HepG2 (cell line): ENCODE measurements around the gene PRRT1. TPM values are rescaled to one million over a fixed set of nuclear protein-coding genes. Genes with fewer than 3 reads are reported as not detected.
A peak's percentile ranks its signal among the peaks of the same experiment; 100 is the strongest.

Experiments
- ATAC-seq: fragments of 200-7000 bp; cut with Tn5 transposase; 3 replicates; pipeline ENCODE4 v1.9.1; 2020; ENCODE audit warnings: mild to moderate bottlenecking, moderate library complexity
- BruUV-seq: library from RNA; stranded (reverse); fragments of 400-500 nt; replicated peaks from 2 replicates; lab custom pipeline; 2021; lab: Mats Ljungman, UMichigan
- CTCF ChIA-PET: fragments of 300-600 bp; formaldehyde crosslinking; extraction: SDS; loops from one replicate; lab custom pipeline; 2021; ENCODE audit warnings: low total read pairs, inconsistent platforms, low intra/inter-chr PET ratio; lab: Yijun Ruan, JAX
- POLR2A ChIA-PET: fragments of 350-600 bp; sonication (Branson Sonifier 250); formaldehyde crosslinking; loops from one replicate; lab custom pipeline; 2020; ENCODE audit warnings: antibody characterized with exemption, inconsistent platforms; lab: Yijun Ruan, JAX
- DNase-seq: peaks from one replicate; pipeline ENCODE4 v3.0.0-alpha.2; 2015; ENCODE audit warnings: low spot score
- FAIRE-seq: peaks from 3 replicates; lab custom pipeline; 2011; peaks lifted over from hg19 to GRCh38; lab: Jason Lieb, UNC
- H2AFZ ChIP-seq: one replicate; pipeline ENCODE4 v1.6.1; 2011; ENCODE audit warnings: low read length, inconsistent platforms
- H3K27ac ChIP-seq: fragments of 300-600 bp; 3 replicates; pipeline ENCODE4 v1.8.0; 2011; ENCODE audit warnings: mixed run types, mild to moderate bottlenecking, mixed read lengths, low read length, inconsistent platforms; ENCODE audit not compliant: insufficient read depth; ENCODE audit errors: extremely low read length
- H3K27me3 ChIP-seq, 2 experiments: fragments of 200-600 bp in 1 of 2; 2 replicates in 1 of 2; 3 replicates in 1 of 2; pipeline versions ENCODE4 v1.6.0 to v1.8.0; 2011; ENCODE audit warnings: low read length in 2 of 2, mild to moderate bottlenecking in 2 of 2, moderate library complexity in 2 of 2, inconsistent platforms in 1 of 2; ENCODE audit not compliant: insufficient read depth in 2 of 2, control insufficient read depth in 1 of 2
- H3K36me3 ChIP-seq, 2 experiments: fragments of 200-600 bp in 1 of 2; replicated peaks in 1 of 2; 2 replicates in 1 of 2; 3 replicates in 1 of 2; pipeline versions ENCODE4 v1.5.1 to v1.8.0; 2011; ENCODE audit warnings: low read length in 2 of 2, inconsistent platforms in 1 of 2; ENCODE audit not compliant: insufficient read depth in 2 of 2, control insufficient read depth in 1 of 2
- H3K4me1 ChIP-seq: 2 replicates; pipeline ENCODE4 v1.5.1; 2012; ENCODE audit warnings: low read length, inconsistent platforms; ENCODE audit not compliant: insufficient read depth
- H3K4me2 ChIP-seq: 2 replicates; pipeline ENCODE4 v1.6.0; 2011; ENCODE audit warnings: low read depth, low read length, inconsistent platforms
- H3K4me3 ChIP-seq, 3 experiments: fragments of 200-600 bp in 1 of 3; sonication (generic), shearing (Covaris generic) in 1 of 3; replicated peaks in 1 of 3; 2 replicates each; pipeline ENCODE4 v1.5.1; 2011 to 2016; ENCODE audit warnings: low read length in 3 of 3, inconsistent platforms in 2 of 3, low read depth in 2 of 3, mild to moderate bottlenecking in 2 of 3, control low read depth in 1 of 3, mixed read lengths in 1 of 3; ENCODE audit not compliant: insufficient read depth in 1 of 3
- H3K79me2 ChIP-seq: one replicate; pipeline ENCODE4 v1.6.1; 2011; ENCODE audit warnings: low read length, inconsistent platforms; ENCODE audit not compliant: insufficient read depth
- H3K9ac ChIP-seq: 2 replicates; pipeline ENCODE4 v1.6.0; 2011; ENCODE audit warnings: mild to moderate bottlenecking, low read depth, low read length, inconsistent platforms; ENCODE audit not compliant: insufficient read depth
- H3K9me3 ChIP-seq: 2 replicates; pipeline ENCODE4 v1.5.1; 2012; ENCODE audit warnings: mild to moderate bottlenecking, low read length
- H4K20me1 ChIP-seq: 2 replicates; pipeline ENCODE4 v1.6.0; 2011; ENCODE audit warnings: inconsistent platforms, mild to moderate bottlenecking, low read length, moderate library complexity; ENCODE audit not compliant: insufficient read depth
- NFYB ChIP-seq: sonication (generic); formaldehyde crosslinking; IDR thresholded peaks from 2 replicates; pipeline ENCODE4 v1.4.0; 2020; ENCODE audit warnings: missing genetic modification reagents
- SIN3B ChIP-seq: fragments of 150-350 bp; IDR thresholded peaks from 2 replicates; pipeline ENCODE4 v1.6.1; 2014; ENCODE audit warnings: low read length
- SP4 ChIP-seq: sonication (generic); formaldehyde crosslinking; IDR thresholded peaks from 2 replicates; pipeline ENCODE4 v1.8.1; 2023; ENCODE audit warnings: mild to moderate bottlenecking, missing genetic modification reagents
- SSRP1 ChIP-seq: IDR thresholded peaks from 2 replicates; pipeline ENCODE4 v1.6.1; 2016; ENCODE audit warnings: control low read depth
- ZNF160 ChIP-seq: sonication (generic); formaldehyde crosslinking; IDR thresholded peaks from 2 replicates; pipeline ENCODE4 v1.8.0; 2022; ENCODE audit warnings: mild to moderate bottlenecking, inconsistent platforms, missing genetic modification reagents
- ZNF205 ChIP-seq: IDR thresholded peaks from 2 replicates; pipeline ENCODE4 v1.6.1; 2018; ENCODE audit warnings: missing biosample characterization, missing genetic modification reagents
- ZNF263 ChIP-seq: sonication (generic); formaldehyde crosslinking; IDR thresholded peaks from 2 replicates; pipeline ENCODE4 v1.4.0; 2020; ENCODE audit warnings: missing genetic modification reagents
- WGBS: methylation state at CpG from one replicate; pipeline ENCODE4 v1.1.6; 2017; ENCODE audit warnings: low lambda C conversion rate; 5-methylcytosine and 5-hydroxymethylcytosine counted together
- in situ Hi-C: cut with HindIII; loops from 2 replicates; pipeline ENCODE4 v1.10.0; 2017; ENCODE audit warnings: low pct_unique_long_range_greater_than_20kb; ENCODE audit not compliant: extremely low pct_ligation_motif_present
- intact Hi-C: fragments of 100-400 bp; cut with micrococcal nuclease; formaldehyde crosslinking; loops from one replicate; pipeline ENCODE4 v1.10.0; 2022; ENCODE audit not compliant: unreplicated experiment
- polyA plus RNA-seq, 8 experiments: library from polyadenylated mRNA; depleted of rRNA in 3 of 8; stranded (reverse) in 7 of 8; unstranded in 1 of 8; fragments of >200 nt; fragmentation: Illumina TruSeq in 4 of 8; extraction: Trizol in 4 of 8; gene quantifications; 2 replicates each; pipeline versions ENCODE4 v1.2.1 to v1.2.3, GENCODE V29; 2011 to 2016; ENCODE audit warnings: low read depth in 4 of 8, missing spikeins in 1 of 8, mixed read lengths in 1 of 8; ENCODE audit not compliant: insufficient read depth in 1 of 8
- total RNA-seq, 5 experiments: library from RNA; depleted of rRNA; stranded (reverse); fragments of >200 nt; fragmentation: Illumina TruSeq; extraction: Trizol; gene quantifications; 2 replicates each; pipeline ENCODE4 v1.2.3, GENCODE V29; 2016; ENCODE audit warnings: low read depth in 1 of 5
- TF ChIP-seq, protein P1 (sequence below): sonication (generic); formaldehyde crosslinking; IDR thresholded peaks from 2 replicates; pipeline ENCODE4 v1.5.1; 2020; ENCODE audit warnings: mild to moderate bottlenecking, moderate library complexity, missing genetic modification reagents
- TF ChIP-seq, protein P2 (sequence below): sonication (generic); formaldehyde crosslinking; IDR thresholded peaks from 2 replicates; pipeline ENCODE4 v1.4.0; 2020; ENCODE audit warnings: missing genetic modification reagents
- TF ChIP-seq, protein P3 (sequence below): sonication (generic); formaldehyde crosslinking; IDR thresholded peaks from 2 replicates; pipeline ENCODE4 v1.8.1; 2023; ENCODE audit warnings: mild to moderate bottlenecking, moderate library complexity, missing genetic modification reagents
- TF ChIP-seq, protein P4 (sequence below): sonication (generic); formaldehyde crosslinking; IDR thresholded peaks from 2 replicates; pipeline ENCODE4 v1.8.1; 2022; ENCODE audit warnings: low read depth, mild to moderate bottlenecking, missing genetic modification reagents
- TF ChIP-seq, protein P5 (sequence below): sonication (generic); formaldehyde crosslinking; IDR thresholded peaks from 2 replicates; pipeline ENCODE4 v1.4.0; 2020; ENCODE audit warnings: mild to moderate bottlenecking, missing genetic modification reagents

PRRT1 gene
- total and polyA plus RNA-seq, 2 of the 13 experiments (the other 11 are each of a cell fraction or from before 2014, with no cell fraction given) = 0.64 to 1.4 TPM

DNA sequence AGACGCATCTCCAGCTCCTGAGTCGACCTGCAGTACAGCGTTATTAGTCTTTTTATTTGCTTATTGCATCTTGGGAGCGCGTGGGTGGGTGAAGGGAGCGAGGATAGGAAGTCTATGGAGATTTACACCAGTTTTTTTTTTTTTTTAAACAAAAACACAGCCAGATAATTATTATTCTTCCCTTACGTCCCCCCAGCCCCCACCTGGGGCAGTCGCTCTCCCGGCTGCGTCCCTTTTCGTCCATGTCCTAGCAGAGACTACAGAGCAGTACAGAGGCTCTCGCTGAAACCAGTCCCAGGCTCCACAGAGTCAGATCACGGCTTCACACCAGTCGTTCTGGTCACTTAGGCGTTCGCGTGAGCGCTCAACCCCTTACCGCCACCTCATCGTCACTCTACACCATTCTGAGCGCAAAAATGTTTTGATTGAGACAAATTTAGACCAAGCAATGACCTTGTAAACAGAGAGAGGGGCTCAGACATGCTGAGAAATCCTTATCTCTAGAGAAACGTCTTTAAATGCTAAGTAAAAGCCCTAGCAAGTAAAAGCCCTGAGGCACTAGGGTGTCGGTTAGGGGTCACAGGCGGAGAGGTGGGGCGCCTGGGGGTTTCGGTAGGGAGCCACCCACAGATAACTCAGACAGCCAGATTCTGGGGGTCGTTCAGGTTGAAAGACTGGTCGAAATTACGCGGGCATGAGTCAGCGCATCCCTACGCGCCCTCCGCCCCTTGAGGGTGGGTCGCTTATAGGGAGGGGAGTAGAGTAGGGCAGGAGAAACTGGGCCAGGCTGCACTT is 1.2 kb upstream of the PRRT1 start:
- peak overlapping the region; percentile 91 for H3K9ac ChIP-seq
- DNase-seq = peak; percentile 48
- TF ChIP-seq, protein P1, sequence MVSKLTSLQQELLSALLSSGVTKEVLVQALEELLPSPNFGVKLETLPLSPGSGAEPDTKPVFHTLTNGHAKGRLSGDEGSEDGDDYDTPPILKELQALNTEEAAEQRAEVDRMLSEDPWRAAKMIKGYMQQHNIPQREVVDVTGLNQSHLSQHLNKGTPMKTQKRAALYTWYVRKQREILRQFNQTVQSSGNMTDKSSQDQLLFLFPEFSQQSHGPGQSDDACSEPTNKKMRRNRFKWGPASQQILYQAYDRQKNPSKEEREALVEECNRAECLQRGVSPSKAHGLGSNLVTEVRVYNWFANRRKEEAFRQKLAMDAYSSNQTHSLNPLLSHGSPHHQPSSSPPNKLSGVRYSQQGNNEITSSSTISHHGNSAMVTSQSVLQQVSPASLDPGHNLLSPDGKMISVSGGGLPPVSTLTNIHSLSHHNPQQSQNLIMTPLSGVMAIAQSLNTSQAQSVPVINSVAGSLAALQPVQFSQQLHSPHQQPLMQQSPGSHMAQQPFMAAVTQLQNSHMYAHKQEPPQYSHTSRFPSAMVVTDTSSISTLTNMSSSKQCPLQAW = peak; percentile 33
- peak; percentile 56; the same call in 1 of the 2 replicates for TF ChIP-seq ZNF205 (CRISPR knock-in tag)
- TF ChIP-seq ZNF160 = 0 out of 2 replicates have a peak, but pooled peaks have one; percentile 2
- TF ChIP-seq, protein P2, sequence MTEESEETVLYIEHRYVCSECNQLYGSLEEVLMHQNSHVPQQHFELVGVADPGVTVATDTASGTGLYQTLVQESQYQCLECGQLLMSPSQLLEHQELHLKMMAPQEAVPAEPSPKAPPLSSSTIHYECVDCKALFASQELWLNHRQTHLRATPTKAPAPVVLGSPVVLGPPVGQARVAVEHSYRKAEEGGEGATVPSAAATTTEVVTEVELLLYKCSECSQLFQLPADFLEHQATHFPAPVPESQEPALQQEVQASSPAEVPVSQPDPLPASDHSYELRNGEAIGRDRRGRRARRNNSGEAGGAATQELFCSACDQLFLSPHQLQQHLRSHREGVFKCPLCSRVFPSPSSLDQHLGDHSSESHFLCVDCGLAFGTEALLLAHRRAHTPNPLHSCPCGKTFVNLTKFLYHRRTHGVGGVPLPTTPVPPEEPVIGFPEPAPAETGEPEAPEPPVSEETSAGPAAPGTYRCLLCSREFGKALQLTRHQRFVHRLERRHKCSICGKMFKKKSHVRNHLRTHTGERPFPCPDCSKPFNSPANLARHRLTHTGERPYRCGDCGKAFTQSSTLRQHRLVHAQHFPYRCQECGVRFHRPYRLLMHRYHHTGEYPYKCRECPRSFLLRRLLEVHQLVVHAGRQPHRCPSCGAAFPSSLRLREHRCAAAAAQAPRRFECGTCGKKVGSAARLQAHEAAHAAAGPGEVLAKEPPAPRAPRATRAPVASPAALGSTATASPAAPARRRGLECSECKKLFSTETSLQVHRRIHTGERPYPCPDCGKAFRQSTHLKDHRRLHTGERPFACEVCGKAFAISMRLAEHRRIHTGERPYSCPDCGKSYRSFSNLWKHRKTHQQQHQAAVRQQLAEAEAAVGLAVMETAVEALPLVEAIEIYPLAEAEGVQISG (CRISPR knock-in tag) = no peak
- TF ChIP-seq, protein P3, sequence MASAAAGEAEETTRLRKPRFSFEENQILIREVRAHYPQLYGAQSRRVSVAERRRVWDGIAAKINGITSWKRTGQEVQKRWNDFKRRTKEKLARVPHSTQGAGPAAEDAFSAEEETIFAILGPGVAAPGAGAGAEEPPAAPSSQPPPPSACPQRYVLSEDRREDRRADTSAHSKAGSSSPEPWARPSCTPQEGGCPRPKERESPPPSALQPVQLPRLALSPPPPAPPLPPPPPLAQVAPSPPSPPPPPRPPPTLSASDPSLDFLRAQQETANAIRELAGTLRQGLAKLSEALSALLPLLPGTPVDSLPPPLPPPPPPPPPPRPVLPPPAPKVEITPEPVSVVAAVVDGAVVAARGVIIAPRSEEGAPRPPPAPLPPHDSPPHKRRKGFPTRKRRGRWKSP (CRISPR knock-in tag) = no peak
- TF ChIP-seq NFYB (CRISPR knock-in tag) = 0 out of 2 replicates have a peak, but pooled peaks have one; percentile 1
- TF ChIP-seq, protein P4, sequence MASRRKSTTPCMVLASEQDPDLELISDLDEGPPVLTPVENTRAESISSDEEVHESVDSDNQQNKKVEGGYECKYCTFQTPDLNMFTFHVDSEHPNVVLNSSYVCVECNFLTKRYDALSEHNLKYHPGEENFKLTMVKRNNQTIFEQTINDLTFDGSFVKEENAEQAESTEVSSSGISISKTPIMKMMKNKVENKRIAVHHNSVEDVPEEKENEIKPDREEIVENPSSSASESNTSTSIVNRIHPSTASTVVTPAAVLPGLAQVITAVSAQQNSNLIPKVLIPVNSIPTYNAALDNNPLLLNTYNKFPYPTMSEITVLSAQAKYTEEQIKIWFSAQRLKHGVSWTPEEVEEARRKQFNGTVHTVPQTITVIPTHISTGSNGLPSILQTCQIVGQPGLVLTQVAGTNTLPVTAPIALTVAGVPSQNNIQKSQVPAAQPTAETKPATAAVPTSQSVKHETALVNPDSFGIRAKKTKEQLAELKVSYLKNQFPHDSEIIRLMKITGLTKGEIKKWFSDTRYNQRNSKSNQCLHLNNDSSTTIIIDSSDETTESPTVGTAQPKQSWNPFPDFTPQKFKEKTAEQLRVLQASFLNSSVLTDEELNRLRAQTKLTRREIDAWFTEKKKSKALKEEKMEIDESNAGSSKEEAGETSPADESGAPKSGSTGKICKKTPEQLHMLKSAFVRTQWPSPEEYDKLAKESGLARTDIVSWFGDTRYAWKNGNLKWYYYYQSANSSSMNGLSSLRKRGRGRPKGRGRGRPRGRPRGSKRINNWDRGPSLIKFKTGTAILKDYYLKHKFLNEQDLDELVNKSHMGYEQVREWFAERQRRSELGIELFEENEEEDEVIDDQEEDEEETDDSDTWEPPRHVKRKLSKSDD (CRISPR knock-in tag) = no peak
- TF ChIP-seq SSRP1 (CRISPR knock-in tag) = no peak
- TF ChIP-seq, protein P5, sequence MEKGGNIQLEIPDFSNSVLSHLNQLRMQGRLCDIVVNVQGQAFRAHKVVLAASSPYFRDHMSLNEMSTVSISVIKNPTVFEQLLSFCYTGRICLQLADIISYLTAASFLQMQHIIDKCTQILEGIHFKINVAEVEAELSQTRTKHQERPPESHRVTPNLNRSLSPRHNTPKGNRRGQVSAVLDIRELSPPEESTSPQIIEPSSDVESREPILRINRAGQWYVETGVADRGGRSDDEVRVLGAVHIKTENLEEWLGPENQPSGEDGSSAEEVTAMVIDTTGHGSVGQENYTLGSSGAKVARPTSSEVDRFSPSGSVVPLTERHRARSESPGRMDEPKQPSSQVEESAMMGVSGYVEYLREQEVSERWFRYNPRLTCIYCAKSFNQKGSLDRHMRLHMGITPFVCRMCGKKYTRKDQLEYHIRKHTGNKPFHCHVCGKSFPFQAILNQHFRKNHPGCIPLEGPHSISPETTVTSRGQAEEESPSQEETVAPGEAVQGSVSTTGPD = 0 out of 2 replicates have a peak, but pooled peaks have one; percentile 12
- TF ChIP-seq SP4 (CRISPR knock-in tag) = no peak
- TF ChIP-seq ZNF263 = no peak
- no peak for TF ChIP-seq SIN3B

More for the DNA sequence above, 1.2 kb upstream of the PRRT1 start:
- WGBS = 36% methylated on average over 35 of the region's 35 CpGs
- Histone ChIP-seq H3K27ac (peak overlapping the region; percentile 88), H3K4me2 (peak overlapping the region; percentile 94), H3K36me3 (peaks cover 13 to 24% of the 10 kb centered on the region in 2 experiments), H3K4me1 (peaks cover 28% of the 10 kb centered on the region), H3K79me2 (peaks cover 17% of the 10 kb centered on the region), H4K20me1 (no peaks in the 10 kb centered on the region), H3K9me3 (no peaks in the 10 kb centered on the region), H3K27me3 (no peaks in the 10 kb centered on the region; a peak in 1 of 5 replicates), H3K4me3 (peak overlapping the region; percentile 78 to 91 (median 88)), H2AFZ (peak overlapping the region; percentile 8)
- ATAC-seq = peak; percentile 53
- intact Hi-C loops = no loop called here
- no TSS peak for BruUV-seq
- no peak for FAIRE-seq
- in situ Hi-C loops = loop anchor here (5.0 kb wide), 1 partner anchor 36 kb away; no protein-coding TSS in a partner anchor
- ChIA-PET POLR2A (interaction anchor here (0.5 to 2.6 kb wide), 9 partner anchors 10 to 43 kb away, joined by 3 to 35 read pairs (median 3); partner anchors contain the start of genes AGPAT1, ATF6B and FKBPL), CTCF (interaction anchor here (1.5 to 4.3 kb wide), 3 partner anchors 34 to 65 kb away, joined by 4 to 97 read pairs (median 5); no protein-coding TSS in a partner anchor)
